HG02852 (cell line): ENCODE measurements around the gene GINM1.

Source experiments
- ATAC-seq: cut with Tn5 transposase; IDR thresholded peaks from one replicate; pipeline ENCODE4 v1.9.1; 2021; ENCODE audit warnings: mild to moderate bottlenecking, moderate library complexity; ENCODE audit not compliant: unreplicated experiment

GINM1 gene

DNA sequence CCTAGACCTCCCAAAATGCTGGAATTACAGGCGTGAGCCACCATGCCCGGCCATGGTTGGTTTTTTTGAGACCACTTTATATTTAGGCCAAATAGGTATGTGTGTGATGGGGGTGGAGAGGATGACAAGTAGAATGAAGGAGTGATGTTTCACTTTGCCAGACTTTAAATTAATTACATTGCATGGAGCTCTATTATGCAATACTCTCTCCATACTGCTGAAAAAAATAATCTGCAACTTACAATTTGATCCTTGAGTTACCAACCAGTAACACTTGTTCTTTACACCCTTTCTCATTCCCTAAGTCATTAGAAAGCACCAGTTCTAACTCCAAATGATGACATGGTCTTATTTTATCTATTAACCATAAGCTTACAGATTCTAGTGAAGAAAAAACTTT is 26.8 kb downstream of the GINM1 start:
- no peak for ATAC-seq

DNA sequence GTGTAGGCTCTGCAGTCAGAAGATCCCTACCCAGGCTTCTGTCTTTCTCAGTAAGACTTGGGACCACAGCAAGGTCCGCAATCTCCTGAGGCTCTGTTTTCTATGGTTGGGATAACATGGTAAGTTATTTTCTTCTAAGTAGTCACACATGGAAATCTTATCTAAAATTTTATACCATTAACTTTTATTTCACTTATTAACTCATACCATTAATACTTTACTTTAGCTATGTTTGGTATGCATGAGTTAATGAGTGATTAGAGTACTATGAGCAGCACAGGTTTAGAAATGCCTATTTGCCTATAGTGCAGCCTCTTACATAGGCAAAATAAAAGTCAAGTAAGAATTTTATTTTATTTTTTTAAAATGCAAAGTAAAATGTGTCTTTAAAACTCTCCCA is 27.2 kb downstream of the GINM1 start:
- no peak for ATAC-seq

DNA sequence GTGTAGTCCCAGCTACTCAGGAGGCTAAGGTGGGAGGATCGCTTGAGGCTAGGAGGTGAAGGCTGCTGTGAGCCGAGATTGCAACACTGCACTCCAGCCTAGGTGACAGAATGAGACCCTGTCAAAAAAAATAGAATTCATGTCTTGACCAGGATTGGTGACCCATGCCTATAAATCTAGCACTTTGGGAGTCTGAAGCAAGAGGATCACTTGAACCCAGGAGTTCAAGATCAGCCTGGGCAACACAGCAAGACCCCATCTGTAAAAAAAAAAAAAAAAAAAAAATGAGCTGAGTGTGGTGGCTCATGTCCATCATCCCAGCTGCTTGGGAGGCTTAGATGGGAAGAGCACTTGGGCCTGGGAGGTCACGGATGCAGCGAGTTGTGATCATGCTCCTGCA is 34.3 kb downstream of the GINM1 start:
- ATAC-seq = no peak

DNA sequence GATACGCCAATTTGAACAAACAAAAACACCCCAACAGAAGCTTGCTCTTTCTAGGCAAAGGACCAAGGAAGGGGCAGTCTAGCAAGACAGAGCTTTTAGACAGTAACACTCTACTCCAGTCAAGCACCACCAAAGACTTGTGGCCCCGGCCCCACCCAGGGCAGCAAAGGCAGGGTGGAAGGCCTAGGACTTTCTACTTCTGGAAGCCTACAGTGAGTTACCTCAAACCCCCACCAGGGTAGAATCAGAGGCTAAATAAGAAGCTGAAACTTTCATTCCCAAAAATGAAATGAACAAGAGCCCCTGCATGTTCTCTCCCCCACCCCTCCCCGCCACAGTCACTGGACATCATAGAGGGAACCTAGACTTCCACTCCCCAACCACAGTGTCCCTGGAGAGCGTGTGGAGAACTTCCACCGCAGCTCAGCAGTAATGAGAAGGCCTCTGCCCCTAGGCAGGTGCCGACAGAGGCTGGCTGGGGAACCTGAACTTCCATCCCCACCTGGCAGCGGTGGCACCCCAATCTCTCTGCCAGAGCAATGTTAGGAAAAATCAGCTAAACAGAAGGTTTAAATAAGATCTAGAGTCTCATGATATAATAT is 42.3 kb downstream of the GINM1 start:
- ATAC-seq = no peak

DNA sequence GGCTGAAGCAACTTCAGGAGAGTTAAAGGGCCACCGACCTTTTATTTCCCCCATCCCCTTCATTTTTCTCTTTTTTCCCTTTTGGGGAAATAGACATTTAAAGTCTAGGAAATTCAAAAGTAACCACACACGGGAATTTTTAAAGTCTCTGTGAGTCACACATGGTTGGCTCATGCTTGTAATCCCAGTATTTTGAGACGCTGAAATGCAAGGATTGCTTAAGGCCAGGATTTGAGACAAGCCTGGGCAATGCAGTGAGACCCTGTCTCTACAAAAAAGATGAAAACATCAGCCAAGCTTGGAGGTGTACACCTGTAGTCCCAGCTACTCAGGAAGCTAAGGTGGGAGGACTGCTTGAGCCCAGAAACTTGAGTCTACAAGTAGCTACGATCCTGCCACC is 48.2 kb downstream of the GINM1 start:
- ATAC-seq = no peak

DNA sequence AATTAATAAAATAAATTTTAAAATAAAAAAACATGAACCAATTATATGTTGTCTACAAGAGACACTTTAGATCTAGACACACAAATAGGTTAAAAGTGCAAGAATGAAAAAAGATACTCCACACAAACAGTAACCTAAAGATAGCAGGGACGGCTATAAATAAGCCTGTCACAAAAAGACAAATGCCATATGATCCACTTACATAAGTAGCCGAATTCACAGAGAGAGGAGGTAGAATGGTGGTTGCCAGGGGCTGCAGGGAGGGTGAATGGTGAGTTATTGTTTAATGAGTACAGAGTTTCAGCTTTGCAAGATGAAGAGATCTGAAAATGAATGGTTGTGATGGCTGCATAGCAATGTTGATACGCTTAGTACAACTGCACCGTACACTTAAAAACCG is 49.6 kb downstream of the GINM1 start:
- ATAC-seq = no peak

DNA sequence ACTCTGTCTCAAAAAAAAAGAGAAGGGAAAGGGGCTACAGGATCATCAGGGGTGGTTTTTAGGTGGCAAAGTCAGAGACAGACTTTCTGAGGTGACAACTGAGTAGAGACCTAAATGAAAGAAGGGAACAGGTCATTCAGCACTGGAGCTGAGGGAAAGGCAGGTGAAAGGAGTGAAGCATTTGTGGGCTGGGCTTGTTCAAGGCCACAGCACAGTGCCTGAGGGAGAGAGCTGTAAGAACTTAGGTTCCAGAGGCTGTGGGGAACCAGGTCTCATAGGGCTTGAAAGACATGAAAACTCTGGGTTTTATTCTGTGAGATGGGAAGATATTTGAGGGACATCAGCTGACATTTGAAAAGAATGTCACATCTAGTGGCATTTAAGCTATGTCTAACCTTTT is 61.5 kb downstream of the GINM1 start:
- ATAC-seq = no peak

DNA sequence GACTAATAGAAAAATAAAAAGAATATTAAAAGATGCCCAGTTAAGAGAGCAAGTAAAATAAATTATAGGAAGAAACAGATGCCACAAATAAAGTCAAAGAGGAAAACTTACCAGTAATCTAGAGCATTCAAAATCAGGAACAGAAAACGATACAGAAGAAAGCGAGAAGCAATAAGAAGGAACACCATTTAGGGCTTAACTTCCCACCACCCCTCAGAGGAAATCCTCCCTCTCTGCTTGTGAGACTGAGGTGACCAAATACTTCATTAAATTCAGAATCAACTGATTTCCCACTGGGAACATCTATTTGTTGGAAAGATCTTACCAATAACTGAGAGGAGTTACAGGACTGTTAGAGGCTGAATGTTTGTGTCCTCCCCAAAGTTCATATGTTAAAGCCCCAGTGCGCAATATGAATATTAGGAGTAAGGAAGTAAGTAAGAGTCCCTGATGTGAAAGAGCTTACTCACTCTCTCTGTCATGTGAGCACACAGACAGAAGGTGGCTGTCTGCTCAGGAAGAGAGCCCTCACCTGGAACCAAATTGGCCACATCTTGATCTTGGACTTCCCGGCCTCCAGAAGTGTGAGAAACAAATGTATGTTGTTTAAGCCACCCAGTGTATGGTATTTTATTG is 62.8 kb downstream of the GINM1 start:
- ATAC-seq = peak; percentile 91

DNA sequence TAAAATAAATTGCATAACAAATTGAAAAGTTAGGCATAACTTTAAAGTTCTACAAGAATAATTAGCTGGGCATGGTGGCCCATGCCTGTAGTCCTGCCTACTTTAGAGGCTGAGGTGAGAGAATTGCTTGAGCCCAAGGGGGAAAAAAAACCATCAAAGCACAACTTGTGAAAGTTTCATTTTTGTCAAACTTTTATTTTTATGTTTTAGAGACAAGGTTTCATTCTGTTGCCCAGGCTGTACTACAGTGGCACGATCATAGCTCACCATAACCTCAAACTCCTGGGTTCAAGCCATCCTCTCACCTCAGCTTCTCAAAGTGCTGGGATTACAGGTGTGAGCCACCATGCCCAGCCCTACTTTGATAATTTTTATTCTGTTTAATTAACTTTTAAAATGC is 68.1 kb downstream of the GINM1 start:
- ATAC-seq = no peak

DNA sequence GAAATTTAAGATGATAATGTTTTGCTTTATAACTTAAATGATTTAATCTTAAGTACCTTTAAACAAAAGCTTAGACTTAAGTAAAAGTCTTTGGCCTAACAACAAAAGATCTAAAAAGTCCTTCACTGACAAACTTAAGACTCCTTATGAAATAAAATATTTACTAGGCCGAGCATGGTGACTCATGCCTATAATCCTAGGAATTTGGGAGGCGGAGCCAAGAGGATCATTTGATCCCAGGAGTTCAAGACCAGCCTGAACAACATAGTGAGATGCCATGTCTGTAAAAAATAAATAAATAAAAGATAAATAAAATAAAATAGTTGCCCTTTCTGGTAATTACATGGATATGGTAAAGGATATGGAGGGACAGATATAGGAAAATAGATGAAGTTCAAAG is 69.9 kb downstream of the GINM1 start:
- ATAC-seq = no peak
